ENCODE results near the gene MCTP1. TPM values are rescaled to one million over a fixed set of nuclear protein-coding genes. Genes with fewer than 3 reads are reported as not detected.

The MCTP1 gene
- total and polyA plus RNA-seq, 2 of the 13 experiments (the other 11 are each of a cell fraction or from before 2014, with no cell fraction given) = 0.15 to 0.48 TPM

GRCh38 chr5:94841598-94842322, 443.1 kb downstream of the MCTP1 start (continued):
- no peak for TF ChIP-seq NFE2 (CRISPR knock-in tag; IDR thresholded peaks at IDR 0.05)
- no peak for TF ChIP-seq ZNF18 (CRISPR knock-in tag; IDR thresholded peaks at IDR 0.05; ENCODE audit: insufficient replicate concordance)

GRCh38 chr5:94833851-94834250, 451.0 kb downstream of the MCTP1 start:
- intact Hi-C loops (cut with micrococcal nuclease; ENCODE audit: unreplicated experiment) = no loop called here
- no peak for TF ChIP-seq NFRKB (IDR thresholded peaks at IDR 0.05)
- no peak for TF ChIP-seq U2AF1 (optimal IDR thresholded peaks at IDR 0.05; ENCODE audit: low read depth, low read length)
- TF ChIP-seq CREB1 (IDR thresholded peaks at IDR 0.05) = 0 out of 2 replicates have a peak, but pooled peaks have one; percentile 8
- TF ChIP-seq CREB1 (CRISPR knock-in tag; IDR thresholded peaks at IDR 0.05) = no peak
- H3K4me1 ChIP-seq (ENCODE audit: insufficient read depth, low read length) = no peaks in the 10 kb centered on the region
- no peak overlapping the region for H2AFZ ChIP-seq (ENCODE audit: low read length)
- FAIRE-seq = no peak
- DNase-seq (ENCODE audit: low spot score) = no peak
- no peaks in the 10 kb centered on the region for H3K79me2 ChIP-seq (ENCODE audit: insufficient read depth, low read length)
- no peaks in the 10 kb centered on the region for H3K27me3 ChIP-seq (ENCODE audit: control insufficient read depth in 1 of 2, insufficient read depth in 2 of 2, low read length in 2 of 2)
- BruUV-seq (replicated peaks) = no TSS peak
- H3K27ac ChIP-seq (ENCODE audit: extremely low read length, insufficient read depth, low read length) = no peak overlapping the region
- no peaks in the 10 kb centered on the region for H3K9me3 ChIP-seq (ENCODE audit: low read length)
- H3K4me2 ChIP-seq (ENCODE audit: low read depth, low read length) = no peak overlapping the region
- H3K4me3 ChIP-seq (replicated peaks in 1 of 3; ENCODE audit: insufficient read depth in 1 of 3, low read depth in 2 of 3, low read length in 3 of 3) = no peak overlapping the region
- in situ Hi-C loops (cut with HindIII; ENCODE audit: extremely low pct_ligation_motif_present, low pct_unique_long_range_greater_than_20kb) = no loop called here
- ChIA-PET POLR2A (no interaction called here), CTCF (ENCODE audit: low intra/inter-chr PET ratio, low total read pairs) (no interaction called here)
- H4K20me1 ChIP-seq (ENCODE audit: insufficient read depth, low read length) = no peaks in the 10 kb centered on the region
- WGBS (ENCODE audit: low lambda C conversion rate) = 26% methylated on average over 2 of the region's 2 CpGs
- ATAC-seq = no peak
- no peaks in the 10 kb centered on the region for H3K36me3 ChIP-seq (replicated peaks in 1 of 2; ENCODE audit: control insufficient read depth in 1 of 2, insufficient read depth in 2 of 2, low read length in 2 of 2)
- H3K9ac ChIP-seq (ENCODE audit: insufficient read depth, low read depth, low read length) = no peak overlapping the region
